Astrocyte of the spinal cord (primary cell): ENCODE measurements around the gene PPP2R5E.

ENCODE experiments used
- DNase-seq: peaks from one replicate; pipeline ENCODE4 v3.0.0; 2011; ENCODE audit warnings: low read depth, low spot score
- H3K4me3 ChIP-seq: 2 replicates; pipeline ENCODE4 v1.5.1; 2011; ENCODE audit warnings: low read depth, mild to moderate bottlenecking, low read length, moderate library complexity
- CTCF ChIP-seq: IDR thresholded peaks from 2 replicates; pipeline ENCODE4 v1.5.1; 2012; ENCODE audit warnings: low read depth, mild to moderate bottlenecking, low read length, inconsistent platforms
- in situ Hi-C: cut with HindIII; loops from 2 replicates; pipeline ENCODE4 v1.10.0; 2017; ENCODE audit warnings: low sequenced_read_pairs

The PPP2R5E gene

DNA sequence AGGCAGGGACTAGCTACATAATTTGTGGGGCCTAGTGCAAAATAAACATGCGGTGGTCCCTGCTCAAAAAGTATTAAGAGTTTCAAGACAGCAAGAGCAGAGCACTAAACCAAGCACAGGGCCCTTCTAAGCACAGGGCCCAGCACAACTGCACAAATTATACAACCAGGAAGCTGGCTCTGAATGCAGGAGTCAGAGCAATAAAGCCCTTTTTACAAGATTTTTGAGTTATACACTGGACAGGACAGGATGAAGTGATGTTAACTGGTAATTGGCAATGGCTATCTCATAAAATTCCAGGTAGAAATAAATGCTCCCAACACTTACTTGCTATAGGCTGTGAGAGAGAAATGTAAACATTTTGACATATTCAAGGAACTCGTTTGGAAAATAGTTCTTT, 138.3 kb downstream of the PPP2R5E start:
- TF ChIP-seq CTCF, result no peak
- no peak for DNase-seq
- H3K4me3 ChIP-seq, result no peak overlapping the region
- in situ Hi-C loops, result no loop called here

GRCh38 chr14:63401646-63402045, 141.5 kb downstream of the PPP2R5E start:
- no peak overlapping the region for H3K4me3 ChIP-seq
- in situ Hi-C loops, result no loop called here
- no peak for DNase-seq
- TF ChIP-seq CTCF, result no peak

GRCh38 chr14:63398952-63399351, 144.2 kb downstream of the PPP2R5E start:
- TF ChIP-seq CTCF, result no peak
- no peak for DNase-seq
- in situ Hi-C loops, result no loop called here
- H3K4me3 ChIP-seq, result no peak overlapping the region

DNA sequence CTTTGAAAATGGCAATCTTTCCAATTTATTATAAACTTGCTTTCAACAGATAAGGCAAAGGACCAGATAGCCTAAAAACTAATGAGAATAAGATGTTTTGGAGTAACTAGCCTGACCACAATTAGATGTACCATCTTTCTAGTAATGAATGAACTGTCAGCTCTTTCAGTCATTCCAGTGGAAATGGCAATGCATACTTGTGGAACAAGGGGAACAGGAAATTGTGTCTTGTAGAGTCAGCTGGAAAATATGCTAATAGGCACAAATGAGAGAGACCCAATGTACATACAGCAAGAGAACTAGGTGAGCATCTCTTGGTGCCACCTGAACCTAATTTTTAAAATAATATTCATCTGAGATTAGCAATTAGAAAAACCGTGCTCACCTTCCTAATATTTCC, 148.3 kb downstream of the PPP2R5E start:
- TF ChIP-seq CTCF, result no peak
- in situ Hi-C loops, result no loop called here
- DNase-seq, result no peak

DNA sequence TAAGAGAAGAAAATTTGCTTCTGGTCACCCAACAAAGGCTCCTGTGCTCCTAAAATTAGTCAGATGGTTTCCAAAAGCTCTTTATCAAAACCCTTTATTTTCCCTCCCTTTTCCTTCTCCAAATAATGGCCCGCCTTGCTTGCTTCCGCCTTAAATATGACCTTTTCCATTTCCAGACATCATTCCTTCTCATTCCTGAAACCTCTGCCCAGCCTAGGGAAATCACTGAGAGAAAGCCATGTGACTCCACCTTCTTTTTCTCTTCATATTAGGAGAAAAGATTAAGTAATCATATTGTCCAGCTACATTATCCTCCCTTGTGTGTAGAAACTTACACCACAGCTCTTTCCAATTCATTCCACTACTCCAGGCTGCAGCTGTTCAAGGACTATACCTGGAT, 148.7 kb downstream of the PPP2R5E start:
- no peak for DNase-seq
- in situ Hi-C loops, result no loop called here
- H3K4me3 ChIP-seq, result no peak overlapping the region
- TF ChIP-seq CTCF, result no peak

More for the DNA sequence above, 148.3 kb downstream of the PPP2R5E start:
- no peak overlapping the region for H3K4me3 ChIP-seq

DNA sequence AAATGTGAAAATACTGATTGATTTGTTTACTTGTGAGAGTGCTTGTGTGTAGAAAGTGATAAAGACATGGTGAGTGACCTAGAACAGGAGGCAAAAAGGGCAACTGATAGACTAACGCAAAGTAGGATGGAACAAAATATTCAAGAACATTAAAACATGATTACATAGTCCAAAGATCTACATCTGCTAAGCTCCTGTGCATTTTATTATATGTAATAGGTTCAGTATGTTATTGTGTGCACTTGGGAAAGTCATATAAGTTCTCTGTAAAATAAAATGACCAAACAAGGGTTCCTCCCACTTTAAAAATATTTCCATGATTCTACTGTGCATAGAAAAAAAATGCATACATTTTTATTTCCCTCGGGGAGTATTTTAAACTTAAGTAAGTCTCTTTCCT, 150.2 kb downstream of the PPP2R5E start:
- H3K4me3 ChIP-seq, result no peak overlapping the region
- in situ Hi-C loops, result no loop called here
- TF ChIP-seq CTCF, result no peak
- no peak for DNase-seq

- no peak for DNase-seq
- TF ChIP-seq CTCF, result no peak
- H3K4me3 ChIP-seq, result no peak overlapping the region
- in situ Hi-C loops, result no loop called here
Observed at GRCh38 chr14:63392236-63392635, 150.9 kb downstream of the PPP2R5E start.
